ENCODE results near the gene SLC39A10. TPM values are rescaled to one million over a fixed set of nuclear protein-coding genes. Genes with fewer than 3 reads are reported as not detected.

SLC39A10 gene
- total and polyA plus RNA-seq, 4 donors, result 5.7 to 28.4 (median 18.2) TPM

- no peaks in the 10 kb centered on the region for H3K36me3 ChIP-seq (ENCODE audit: control insufficient read depth in 4 of 4, insufficient read depth in 4 of 4, low read length in 4 of 4)
- H3K9me3 ChIP-seq (ENCODE audit: control insufficient read depth in 4 of 4, insufficient read depth in 3 of 4, low read length in 3 of 4), result no peaks in the 10 kb centered on the region
- 58 to 72% methylated on average over 6 of the region's 6 CpGs for WGBS, 2 donors
- no peaks in the 10 kb centered on the region for H3K4me1 ChIP-seq (ENCODE audit: control insufficient read depth in 5 of 5, insufficient read depth in 5 of 5, low read length in 5 of 5)
- ATAC-seq (ENCODE audit: insufficient read depth, low FRiP score), result no peak
- H3K9ac ChIP-seq (ENCODE audit: insufficient read depth in 1 of 2, low read length in 2 of 2), result no peak overlapping the region
- no peak for DNase-seq
- no peak for TF ChIP-seq CTCF (IDR thresholded peaks at IDR 0.05; ENCODE audit: control extremely low read depth, extremely low read depth)
- no peak overlapping the region for H3K27ac ChIP-seq (ENCODE audit: low read depth in 1 of 2, low read length in 1 of 2)
- no peak overlapping the region for H3K4me3 ChIP-seq
- H3K27me3 ChIP-seq (ENCODE audit: control insufficient read depth in 3 of 3, insufficient read depth in 3 of 3, low read length in 2 of 3), result no peaks in the 10 kb centered on the region
Observed at GRCh38 chr2:195649629-195650190, 7.3 kb upstream of the SLC39A10 start.

- no peaks in the 10 kb centered on the region for H3K4me1 ChIP-seq (ENCODE audit: control insufficient read depth in 5 of 5, insufficient read depth in 5 of 5, low read length in 5 of 5)
- no peak overlapping the region for H3K9ac ChIP-seq (ENCODE audit: insufficient read depth in 1 of 2, low read length in 2 of 2)
- H3K36me3 ChIP-seq (ENCODE audit: control insufficient read depth in 4 of 4, insufficient read depth in 4 of 4, low read length in 4 of 4), result no peaks in the 10 kb centered on the region
- WGBS, 2 donors, result 56 to 69% methylated on average over 4 of the region's 4 CpGs
- H3K9me3 ChIP-seq (ENCODE audit: control insufficient read depth in 4 of 4, insufficient read depth in 3 of 4, low read length in 3 of 4), result no peaks in the 10 kb centered on the region
- ATAC-seq (ENCODE audit: insufficient read depth, low FRiP score) (no peak), DNase-seq (no peak)
- no peak overlapping the region for H3K27ac ChIP-seq (ENCODE audit: low read depth in 1 of 2, low read length in 1 of 2)
- no peak overlapping the region for H3K4me3 ChIP-seq
- no peak for TF ChIP-seq CTCF (IDR thresholded peaks at IDR 0.05; ENCODE audit: control extremely low read depth, extremely low read depth)
- H3K27me3 ChIP-seq (ENCODE audit: control insufficient read depth in 3 of 3, insufficient read depth in 3 of 3, low read length in 2 of 3), result no peaks in the 10 kb centered on the region
Observed at GRCh38 chr2:195651046-195651445, 6.0 kb upstream of the SLC39A10 start.

- ATAC-seq (ENCODE audit: insufficient read depth, low FRiP score) (no peak), DNase-seq (no peak)
- Histone ChIP-seq H3K4me1 (ENCODE audit: control insufficient read depth in 5 of 5, insufficient read depth in 5 of 5, low read length in 5 of 5) (peaks cover 0 to 5% (median 0%) of the 10 kb centered on the region in 5 donors), H3K36me3 (ENCODE audit: control insufficient read depth in 4 of 4, insufficient read depth in 4 of 4, low read length in 4 of 4) (no peaks in the 10 kb centered on the region), H3K4me3 (no peak overlapping the region), H3K27me3 (ENCODE audit: control insufficient read depth in 3 of 3, insufficient read depth in 3 of 3, low read length in 2 of 3) (no peaks in the 10 kb centered on the region), H3K27ac (ENCODE audit: low read depth in 1 of 2, low read length in 1 of 2) (no peak overlapping the region), H3K9me3 (ENCODE audit: control insufficient read depth in 4 of 4, insufficient read depth in 3 of 4, low read length in 3 of 4) (no peaks in the 10 kb centered on the region), H3K9ac (ENCODE audit: insufficient read depth in 1 of 2, low read length in 2 of 2) (no peak overlapping the region)
- TF ChIP-seq CTCF (IDR thresholded peaks at IDR 0.05; ENCODE audit: control extremely low read depth, extremely low read depth), result no peak
Observed at GRCh38 chr2:195652911-195653310, 4.1 kb upstream of the SLC39A10 start.
